NCI-H774 (cell line): ENCODE results near the gene ITGB6.

Experiments
- DNase-seq: peaks from one replicate; lab custom pipeline; 2025; lab: John Stamatoyannopoulos, UW

ITGB6 gene

DNA sequence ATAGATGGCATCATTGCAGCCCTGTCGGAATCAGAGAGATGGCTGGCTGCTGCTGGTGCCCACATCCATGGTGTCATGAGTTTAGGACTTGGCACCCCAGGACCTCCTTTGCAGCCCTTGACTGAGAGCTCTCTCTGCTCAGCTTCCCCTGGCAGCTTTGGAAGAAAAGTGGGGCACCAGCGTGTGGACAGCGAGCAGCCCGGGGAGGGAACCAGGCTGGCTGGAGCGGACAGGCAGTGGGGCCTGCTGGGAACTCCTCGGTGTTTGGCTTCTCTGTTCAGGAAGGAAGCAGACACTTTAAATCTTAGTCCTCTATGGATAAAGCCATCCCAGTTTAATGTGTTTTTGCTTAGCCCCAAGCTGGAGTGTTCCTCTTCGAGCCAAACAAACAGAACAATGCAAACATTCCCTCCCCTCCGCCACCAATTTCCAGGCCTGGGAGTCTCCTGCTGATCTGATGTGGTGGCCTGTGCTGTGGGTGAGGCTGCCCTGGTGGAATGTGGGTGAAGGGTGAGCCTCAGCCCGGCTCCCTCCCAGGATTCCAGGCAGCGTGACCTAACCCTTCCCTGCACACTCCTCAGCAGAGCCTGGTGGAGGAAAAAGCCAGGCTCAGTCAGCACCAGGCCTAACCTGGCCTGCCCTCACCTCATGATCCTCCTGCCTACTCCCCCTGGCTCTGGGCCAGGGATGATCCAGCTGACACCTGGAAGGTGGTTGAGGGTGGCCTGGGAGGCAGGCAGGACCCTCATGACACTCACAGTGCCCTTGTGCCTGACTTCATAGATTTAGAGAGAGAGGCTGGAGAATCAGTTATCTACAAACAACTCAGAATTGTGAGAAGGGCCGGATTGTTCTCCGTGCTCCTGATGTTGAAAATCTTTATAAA is 21.6 kb upstream of the ITGB6 start:
- DNase-seq, result no peak

- no peak for DNase-seq
These were observed 20.5 kb upstream of the ITGB6 start for GRCh38 chr2:160220545-160221009.

- no peak for DNase-seq
These were observed 20.0 kb upstream of the ITGB6 start for GRCh38 chr2:160220026-160220425.

- DNase-seq, result no peak
These were observed 14.7 kb upstream of the ITGB6 start for GRCh38 chr2:160214461-160215445.

GRCh38 chr2:160213511-160213910 is 13.4 kb upstream of the ITGB6 start:
- DNase-seq, result no peak

- DNase-seq, result no peak
These were observed 10.6 kb upstream of the ITGB6 start for GRCh38 chr2:160210599-160211138.

- no peak for DNase-seq
These were observed 9.4 kb upstream of the ITGB6 start for GRCh38 chr2:160209516-160209856.

GRCh38 chr2:160208655-160209515 is 8.8 kb upstream of the ITGB6 start:
- DNase-seq, result no peak

GRCh38 chr2:160207804-160208654 is 8.0 kb upstream of the ITGB6 start:
- no peak for DNase-seq

GRCh38 chr2:160207271-160207670 is 7.2 kb upstream of the ITGB6 start:
- no peak for DNase-seq

- DNase-seq, result no peak
These were observed 6.4 kb upstream of the ITGB6 start for GRCh38 chr2:160206436-160206835.

DNA sequence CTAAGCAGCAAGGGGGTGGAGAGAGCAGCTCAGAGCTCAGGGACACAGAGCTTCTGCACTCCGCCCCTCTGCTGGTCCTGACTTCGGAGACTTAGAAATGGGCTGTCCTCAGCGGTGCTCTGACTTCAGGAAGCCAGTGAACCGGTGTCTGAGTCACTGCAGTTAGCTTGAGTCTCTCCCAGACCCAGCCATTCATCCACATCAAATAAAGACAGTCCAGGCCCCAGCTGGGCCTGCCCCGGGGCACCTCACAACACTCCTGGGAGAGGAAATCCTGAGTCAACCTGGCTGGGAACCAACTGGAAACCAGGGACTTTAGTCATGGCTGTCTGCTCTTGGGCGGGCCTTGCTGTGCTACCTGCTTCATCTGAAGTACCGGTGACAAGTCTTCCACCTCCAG is 5.4 kb upstream of the ITGB6 start:
- DNase-seq, result no peak

DNA sequence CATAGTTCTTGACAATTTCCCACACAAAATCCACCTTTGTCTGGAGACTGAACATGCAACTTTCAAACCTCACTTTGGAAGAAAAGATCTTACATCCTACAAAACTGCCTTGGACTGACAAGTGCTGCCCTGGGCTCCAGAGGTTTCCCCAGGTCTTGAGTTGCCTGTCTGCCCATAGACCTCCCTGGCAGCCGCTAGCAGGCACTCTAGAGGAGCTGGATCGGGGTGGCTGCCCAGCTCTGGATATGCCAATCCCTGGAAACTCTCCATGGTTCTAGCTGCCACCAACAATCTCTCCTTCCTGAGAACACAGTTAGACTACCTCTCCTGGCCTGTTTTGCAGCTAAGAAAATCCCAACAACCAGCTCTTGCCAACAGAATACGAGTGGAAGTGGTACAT is 3.4 kb upstream of the ITGB6 start:
- DNase-seq, result no peak

DNA sequence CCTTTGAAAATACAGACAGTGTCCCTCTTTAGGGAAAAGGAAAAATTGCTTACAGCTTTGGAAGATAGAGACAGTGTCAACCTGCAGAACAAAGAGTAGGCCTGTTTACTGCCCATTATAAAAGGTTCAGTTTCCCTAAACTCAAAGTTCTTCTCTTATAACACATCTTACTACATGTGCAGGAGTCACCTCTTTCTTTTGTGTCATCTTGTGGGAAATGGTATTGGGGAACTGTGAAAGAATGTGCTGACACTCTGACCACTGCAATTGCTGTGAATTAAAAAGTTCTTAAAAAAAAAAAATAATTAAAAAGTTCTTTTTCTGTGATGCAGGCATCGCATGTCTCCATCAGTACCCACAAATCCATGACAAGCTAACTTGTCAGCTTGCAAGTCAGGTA is 2.9 kb upstream of the ITGB6 start:
- DNase-seq, result no peak

- no peak for DNase-seq
These were observed 1.9 kb upstream of the ITGB6 start for GRCh38 chr2:160201849-160202539.

GRCh38 chr2:160200921-160201320 is 849 bp upstream of the ITGB6 start:
- DNase-seq, result no peak

DNA sequence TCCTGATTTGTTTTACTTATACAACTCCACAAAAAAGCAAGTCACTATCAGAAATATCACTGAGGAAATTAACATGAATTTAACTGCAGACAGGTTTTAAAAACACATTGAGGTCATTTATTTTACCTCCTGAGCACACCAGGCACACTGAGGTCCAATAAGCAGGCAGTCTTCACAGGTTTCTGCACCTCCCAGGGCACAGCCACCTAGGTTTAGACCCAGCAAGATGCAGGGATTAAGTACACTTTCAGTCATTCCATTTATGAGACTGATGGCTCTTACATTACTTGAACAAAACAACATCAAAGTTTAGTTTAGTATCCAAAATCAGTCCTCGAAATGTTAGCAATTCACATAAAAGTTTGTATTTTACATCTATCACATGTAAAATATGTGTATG is 1.0 kb downstream of the ITGB6 start:
- no peak for DNase-seq

- no peak for DNase-seq
These were observed 2.5 kb downstream of the ITGB6 start for GRCh38 chr2:160197587-160197986.

GRCh38 chr2:160194946-160195345 is 5.1 kb downstream of the ITGB6 start:
- no peak for DNase-seq

DNA sequence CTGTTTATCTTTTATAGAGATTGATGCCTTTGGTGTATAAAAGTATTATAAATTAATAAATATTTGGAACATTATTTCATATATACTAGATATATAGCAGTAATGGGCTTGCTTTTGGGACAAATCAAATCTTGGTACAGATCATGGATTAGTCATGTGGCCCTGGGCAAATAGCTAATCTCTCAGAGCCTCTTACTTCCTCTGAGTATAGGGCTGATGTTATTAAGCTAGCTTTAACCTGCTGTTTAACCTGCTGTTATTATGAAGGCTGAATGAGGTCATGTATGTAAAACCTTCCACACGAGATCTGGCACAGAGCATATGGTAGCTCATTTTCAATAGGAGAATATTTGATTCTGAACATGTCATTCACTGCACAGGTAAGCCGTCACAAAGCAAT is 5.7 kb downstream of the ITGB6 start:
- no peak for DNase-seq
